Measurements from ENCODE around the gene IRGQ.

DNA sequence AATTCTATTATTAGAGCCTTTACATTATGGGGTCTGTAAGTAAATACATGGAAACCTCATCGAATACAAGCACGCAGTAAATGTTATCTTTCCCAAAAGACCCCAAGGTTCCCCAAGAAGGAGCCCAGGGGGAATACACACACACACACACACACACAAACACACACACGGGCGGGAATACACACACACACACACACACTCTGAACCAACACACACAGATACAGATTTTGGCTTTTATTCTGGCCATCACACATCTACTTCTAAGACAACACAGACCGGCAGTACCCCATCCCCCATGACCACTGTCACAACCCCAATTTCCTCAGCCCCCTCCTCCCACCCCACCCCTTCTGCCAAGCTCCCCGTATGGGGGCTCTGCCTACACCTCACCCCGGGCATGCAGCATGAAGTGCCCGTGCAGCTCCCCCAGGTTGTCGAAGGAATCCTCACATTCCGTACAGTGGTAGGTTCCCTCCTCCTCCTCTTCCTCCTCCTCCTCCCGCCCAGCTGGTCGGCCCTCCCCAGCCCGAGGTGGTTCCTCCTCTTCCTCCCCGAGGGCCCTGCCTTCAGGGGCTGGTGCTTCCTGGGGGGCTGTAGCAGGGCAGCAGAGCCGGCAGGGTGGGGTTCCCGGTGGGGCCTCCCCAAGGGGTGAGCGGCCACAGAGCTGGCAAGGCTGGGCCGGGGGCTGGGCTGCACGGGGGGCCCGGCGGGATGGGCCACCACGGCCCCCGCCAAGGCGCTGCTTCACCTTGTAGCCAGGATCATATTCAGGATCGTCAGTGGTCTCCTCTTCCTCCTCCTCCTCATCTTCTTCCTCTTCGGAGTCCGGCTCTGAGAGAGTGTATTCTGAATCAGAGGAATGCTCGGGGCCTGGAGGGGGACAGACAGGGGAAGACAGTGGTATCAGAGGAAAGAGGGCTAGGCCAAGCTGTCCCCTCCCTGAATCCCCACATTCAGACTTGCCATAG is 11.6 kb upstream of the IRGQ start:
- TF ChIP-seq, protein P1, sequence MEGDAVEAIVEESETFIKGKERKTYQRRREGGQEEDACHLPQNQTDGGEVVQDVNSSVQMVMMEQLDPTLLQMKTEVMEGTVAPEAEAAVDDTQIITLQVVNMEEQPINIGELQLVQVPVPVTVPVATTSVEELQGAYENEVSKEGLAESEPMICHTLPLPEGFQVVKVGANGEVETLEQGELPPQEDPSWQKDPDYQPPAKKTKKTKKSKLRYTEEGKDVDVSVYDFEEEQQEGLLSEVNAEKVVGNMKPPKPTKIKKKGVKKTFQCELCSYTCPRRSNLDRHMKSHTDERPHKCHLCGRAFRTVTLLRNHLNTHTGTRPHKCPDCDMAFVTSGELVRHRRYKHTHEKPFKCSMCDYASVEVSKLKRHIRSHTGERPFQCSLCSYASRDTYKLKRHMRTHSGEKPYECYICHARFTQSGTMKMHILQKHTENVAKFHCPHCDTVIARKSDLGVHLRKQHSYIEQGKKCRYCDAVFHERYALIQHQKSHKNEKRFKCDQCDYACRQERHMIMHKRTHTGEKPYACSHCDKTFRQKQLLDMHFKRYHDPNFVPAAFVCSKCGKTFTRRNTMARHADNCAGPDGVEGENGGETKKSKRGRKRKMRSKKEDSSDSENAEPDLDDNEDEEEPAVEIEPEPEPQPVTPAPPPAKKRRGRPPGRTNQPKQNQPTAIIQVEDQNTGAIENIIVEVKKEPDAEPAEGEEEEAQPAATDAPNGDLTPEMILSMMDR (conservative IDR thresholded peaks at IDR 0.05; ENCODE audit: low read depth, low read length): no peak
- TF ChIP-seq EZH2 (IDR thresholded peaks at IDR 0.05; ENCODE audit: borderline replicate concordance, low read depth, low read length, poor library complexity, severe bottlenecking): no peak
